ENCODE results near the gene NUCB1. TPM values are rescaled to one million over a fixed set of nuclear protein-coding genes. Genes with fewer than 3 reads are reported as not detected.

Gene NUCB1
- total and polyA plus RNA-seq, 2 donors (not counting 3 experiments of a cell fraction or from before 2014, with no cell fraction given): 194 to 231 TPM

- intact Hi-C loops (cut with micrococcal nuclease): no loop called here
- POLR2A ChIA-PET: no interaction called here
- H3K36me3 ChIP-seq (ENCODE audit: control insufficient read depth in 2 of 2, extremely low read depth in 1 of 2, insufficient read depth in 2 of 2, low read length in 2 of 2): peaks cover 5 to 41% of the 10 kb centered on the region in 2 experiments
These were observed 18.0 kb downstream of the NUCB1 start for GRCh38 chr19:48918071-48918470.

More at GRCh38 chr19:48918071-48918470, 18.0 kb downstream of the NUCB1 start:
- H3K27ac ChIP-seq (ENCODE audit: insufficient read depth, low read depth, low read length): no peak overlapping the region
- H3K4me2 ChIP-seq (ENCODE audit: insufficient read depth, low read length): no peak overlapping the region
- CTCF ChIA-PET: interaction anchor here (1.1 to 1.5 kb wide), 2 partner anchors 17 to 26 kb away, joined by 3 to 4 read pairs; no protein-coding TSS in a partner anchor
- no TSS peak for BruUV-seq (replicated peaks)
- H4K20me1 ChIP-seq (replicated peaks; ENCODE audit: control insufficient read depth, extremely low read depth, insufficient read depth, low read length): no peaks in the 10 kb centered on the region
- no peaks in the 10 kb centered on the region for H3K79me2 ChIP-seq (ENCODE audit: control insufficient read depth, insufficient read depth, low read length)
- H3K9ac ChIP-seq (replicated peaks; ENCODE audit: extremely low read depth, insufficient read depth, low read length): no peak overlapping the region
- DNase-seq (ENCODE audit: low read depth, low spot score) (no peak), FAIRE-seq (no peak)
- no peaks in the 10 kb centered on the region for H3K9me3 ChIP-seq (replicated peaks; ENCODE audit: control insufficient read depth, insufficient read depth, low read length)
- TF ChIP-seq MYC (IDR thresholded peaks at IDR 0.05; ENCODE audit: low read depth, low read length) (no peak), MAX (IDR thresholded peaks at IDR 0.05; ENCODE audit: insufficient read depth, insufficient read length) (no peak), JUN (IDR thresholded peaks at IDR 0.05; ENCODE audit: borderline replicate concordance, insufficient read depth, insufficient read length, low read depth) (no peak), POLR2A (IDR thresholded peaks at IDR 0.05; ENCODE audit: low read depth, low read length) (no peak), EZH2 (IDR thresholded peaks at IDR 0.05; ENCODE audit: borderline replicate concordance, low read depth, low read length, severe bottlenecking) (no peak), FOS (IDR thresholded peaks at IDR 0.05; ENCODE audit: borderline replicate concordance, insufficient read depth, low read length) (no peak), GATA2 (IDR thresholded peaks at IDR 0.05; ENCODE audit: insufficient read depth, insufficient read length, low read depth, low read length) (no peak), CTCF (IDR thresholded peaks at IDR 0.05; ENCODE audit: extremely low read depth in 1 of 2, insufficient read depth in 1 of 2, low read depth in 1 of 2, low read length in 2 of 2) (no peak), POLR2AphosphoS5 (IDR thresholded peaks at IDR 0.05; ENCODE audit: insufficient read depth, low read depth, low read length) (no peak)
- H3K4me3 ChIP-seq (replicated peaks in 1 of 3; ENCODE audit: insufficient read depth in 1 of 3, low read depth in 1 of 3, low read length in 3 of 3): no peak overlapping the region
- no peak overlapping the region for H2AFZ ChIP-seq (ENCODE audit: low read depth, low read length)
- H3K4me1 ChIP-seq (ENCODE audit: control insufficient read depth, extremely low read depth, insufficient read depth, low read length): no peaks in the 10 kb centered on the region
- dilution Hi-C loops (cut with MboI; ENCODE audit: extremely low pct_ligation_motif_present, low sequenced_read_pairs): no loop called here
- H3K9me1 ChIP-seq (replicated peaks; ENCODE audit: control insufficient read depth, extremely low read depth, insufficient read depth, low read length): no peaks in the 10 kb centered on the region
- H3K27me3 ChIP-seq (ENCODE audit: control insufficient read depth in 2 of 2, insufficient read depth in 2 of 2, low read length in 2 of 2): no peaks in the 10 kb centered on the region

Data from endothelial cell of umbilical vein (primary cell).